ENCODE measurements around the gene RANBP10.

The RANBP10 gene

DNA sequence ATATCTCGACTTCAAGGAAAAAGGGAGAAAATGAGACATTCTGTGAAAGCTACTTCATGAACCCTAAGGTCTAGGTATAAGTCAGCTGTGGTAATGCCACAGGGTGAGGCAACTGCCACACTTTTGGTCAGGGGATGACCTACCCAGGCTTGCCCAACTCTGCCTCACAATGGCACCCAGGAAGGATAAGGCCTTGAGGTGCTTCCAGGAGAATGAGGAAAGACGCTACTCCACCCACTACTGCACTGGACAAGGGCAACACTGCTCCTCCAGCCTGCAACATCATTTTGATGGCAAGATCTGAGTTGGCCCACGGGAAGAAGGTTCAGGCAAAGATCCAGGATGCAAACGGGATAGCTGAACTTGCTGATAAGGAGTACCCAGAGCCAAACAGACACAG lies 65.2 kb downstream of the RANBP10 start:
- H3F3A ChIP-seq (ENCODE audit: low read depth), result no peaks in the 10 kb centered on the region
- H3K36me3 ChIP-seq (ENCODE audit: insufficient read depth, low read length), result peaks cover 59% of the 10 kb centered on the region; the same call in 1 of the 2 replicates
- TF ChIP-seq EZH2phosphoT487 (IDR thresholded peaks at IDR 0.05; ENCODE audit: borderline replicate concordance) (no peak), CTCF (conservative IDR thresholded peaks at IDR 0.05; ENCODE audit: low read length) (no peak)
- H3K4me2 ChIP-seq (ENCODE audit: low read depth, low read length, poor library complexity, severe bottlenecking), result no peak overlapping the region
- no peaks in the 10 kb centered on the region for H3K4me1 ChIP-seq (ENCODE audit: insufficient read depth, low read length, poor library complexity, severe bottlenecking)
- no peak overlapping the region for H2AFZ ChIP-seq (ENCODE audit: low read length)
- H3K27me3 ChIP-seq (ENCODE audit: insufficient read depth, low read length, poor library complexity, severe bottlenecking), result no peaks in the 10 kb centered on the region
- H3K9me2 ChIP-seq (replicated peaks; ENCODE audit: low read depth, low read length), result no peaks in the 10 kb centered on the region
- H3K4me3 ChIP-seq (ENCODE audit: low read length, poor library complexity, severe bottlenecking), result no peak overlapping the region
- H4K20me1 ChIP-seq (ENCODE audit: insufficient read depth, low read length, poor library complexity, severe bottlenecking), result no peaks in the 10 kb centered on the region
- no peaks in the 10 kb centered on the region for H3K79me2 ChIP-seq (ENCODE audit: insufficient read depth, low read length)
- no peaks in the 10 kb centered on the region for H3K9me3 ChIP-seq (ENCODE audit: insufficient read depth, low read depth, low read length)
- no peak overlapping the region for H3K9ac ChIP-seq (ENCODE audit: low read depth, low read length, poor library complexity, severe bottlenecking)

DNA sequence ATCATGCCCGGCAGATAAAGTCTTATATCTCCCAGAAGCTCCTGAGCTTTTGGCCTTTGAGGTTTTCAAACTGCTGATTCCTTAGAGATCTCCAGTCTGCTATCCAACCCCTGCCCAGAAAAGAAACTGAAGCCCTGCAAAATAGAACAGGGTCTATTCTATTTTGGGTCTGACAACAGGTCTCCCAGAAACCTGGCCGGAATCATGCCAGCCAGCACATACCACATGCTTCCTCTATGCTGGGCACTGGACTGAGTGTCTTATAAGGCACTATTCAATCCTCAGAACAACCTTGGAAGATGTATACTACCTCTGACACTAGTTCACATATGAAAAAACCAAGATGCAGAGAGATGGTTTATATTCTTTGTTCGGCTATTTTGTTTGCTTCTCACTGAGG lies 66.0 kb downstream of the RANBP10 start:
- Histone ChIP-seq H3K9me2 (replicated peaks; ENCODE audit: low read depth, low read length) (no peaks in the 10 kb centered on the region), H3K4me3 (ENCODE audit: low read length, poor library complexity, severe bottlenecking) (no peak overlapping the region), H4K20me1 (ENCODE audit: insufficient read depth, low read length, poor library complexity, severe bottlenecking) (no peaks in the 10 kb centered on the region), H3K9me3 (ENCODE audit: insufficient read depth, low read depth, low read length) (no peaks in the 10 kb centered on the region), H3K4me1 (ENCODE audit: insufficient read depth, low read length, poor library complexity, severe bottlenecking) (no peaks in the 10 kb centered on the region), H3F3A (ENCODE audit: low read depth) (no peaks in the 10 kb centered on the region), H3K27me3 (ENCODE audit: insufficient read depth, low read length, poor library complexity, severe bottlenecking) (no peaks in the 10 kb centered on the region), H3K4me2 (ENCODE audit: low read depth, low read length, poor library complexity, severe bottlenecking) (no peak overlapping the region), H2AFZ (ENCODE audit: low read length) (no peak overlapping the region), H3K36me3 (ENCODE audit: insufficient read depth, low read length) (peaks cover 59% of the 10 kb centered on the region; the same call in 1 of the 2 replicates), H3K79me2 (ENCODE audit: insufficient read depth, low read length) (no peaks in the 10 kb centered on the region), H3K9ac (ENCODE audit: low read depth, low read length, poor library complexity, severe bottlenecking) (no peak overlapping the region)
- no peak for TF ChIP-seq CTCF (conservative IDR thresholded peaks at IDR 0.05; ENCODE audit: low read length)

DNA sequence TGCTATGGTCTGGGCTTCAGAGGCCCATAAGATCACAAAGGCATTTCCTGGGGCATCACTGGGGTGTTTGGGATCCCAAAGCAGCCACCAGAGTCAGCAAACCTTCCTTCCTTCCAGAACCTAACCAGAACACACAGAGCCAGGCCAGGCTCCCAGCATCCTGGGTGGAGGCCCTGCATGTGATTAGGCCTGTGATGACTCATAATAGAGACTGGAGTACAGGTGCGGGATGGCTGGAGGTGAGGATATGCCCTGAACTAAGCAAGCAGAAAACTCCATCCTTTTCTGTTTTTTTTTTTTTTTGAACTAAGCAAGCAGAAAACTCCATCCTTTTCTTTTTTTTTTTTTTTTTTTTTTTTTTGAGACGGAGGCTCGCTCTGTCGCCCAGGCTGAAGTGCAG lies 69.5 kb downstream of the RANBP10 start:
- no peaks in the 10 kb centered on the region for H3K4me1 ChIP-seq (ENCODE audit: insufficient read depth, low read length, poor library complexity, severe bottlenecking)
- H3K27me3 ChIP-seq (ENCODE audit: insufficient read depth, low read length, poor library complexity, severe bottlenecking), result no peaks in the 10 kb centered on the region
- no peak overlapping the region for H2AFZ ChIP-seq (ENCODE audit: low read length)
- no peaks in the 10 kb centered on the region for H3K9me2 ChIP-seq (replicated peaks; ENCODE audit: low read depth, low read length)
- H3K4me2 ChIP-seq (ENCODE audit: low read depth, low read length, poor library complexity, severe bottlenecking), result no peak overlapping the region
- no peak overlapping the region for H3K9ac ChIP-seq (ENCODE audit: low read depth, low read length, poor library complexity, severe bottlenecking)
- no peaks in the 10 kb centered on the region for H3F3A ChIP-seq (ENCODE audit: low read depth)
- no peaks in the 10 kb centered on the region for H3K9me3 ChIP-seq (ENCODE audit: insufficient read depth, low read depth, low read length)
- no peaks in the 10 kb centered on the region for H3K79me2 ChIP-seq (ENCODE audit: insufficient read depth, low read length)
- H3K4me3 ChIP-seq (ENCODE audit: low read length, poor library complexity, severe bottlenecking), result no peak overlapping the region
- H4K20me1 ChIP-seq (ENCODE audit: insufficient read depth, low read length, poor library complexity, severe bottlenecking), result no peaks in the 10 kb centered on the region
- H3K36me3 ChIP-seq (ENCODE audit: insufficient read depth, low read length), result peaks cover 49% of the 10 kb centered on the region; the same call in 1 of the 2 replicates
- TF ChIP-seq EZH2phosphoT487 (IDR thresholded peaks at IDR 0.05; ENCODE audit: borderline replicate concordance), result no peak
- TF ChIP-seq CTCF (conservative IDR thresholded peaks at IDR 0.05; ENCODE audit: low read length), result no peak

All from Loucy (cell line).